Sigmoid colon (tissue), 7 donors: Measurements from ENCODE around the gene PTH1R. TPM values are rescaled to one million over a fixed set of nuclear protein-coding genes. Genes with fewer than 3 reads are reported as not detected.

ENCODE experiments used
- DNase-seq: peaks from one replicate; pipeline ENCODE4 v3.0.0-alpha.2; 2019
- H3K27ac ChIP-seq, 4 donors: fragments of 200-600 bp; sonication (generic); one replicate each; pipeline ENCODE4 v1.5.1; 2016 to 2019; ENCODE audit warnings: mild to moderate bottlenecking in 1 of 4
- H3K27me3 ChIP-seq, 3 donors: fragments of 200-600 bp; sonication (generic); one replicate each; pipeline ENCODE4 v1.5.1; 2019; ENCODE audit warnings: mild to moderate bottlenecking in 1 of 3
- H3K36me3 ChIP-seq, 4 donors: fragments of 200-600 bp; sonication (generic); one replicate each; pipeline ENCODE4 v1.5.1; 2016 to 2019
- H3K4me1 ChIP-seq, 4 donors: fragments of 200-600 bp; sonication (generic); one replicate each; pipeline ENCODE4 v1.5.1; 2017 to 2019
- H3K4me3 ChIP-seq, 4 donors: fragments of 200-600 bp; sonication (generic); one replicate each; pipeline ENCODE4 v1.5.1; 2017 to 2019; ENCODE audit warnings: mild to moderate bottlenecking in 2 of 4, moderate library complexity in 1 of 4
- H3K9me3 ChIP-seq, 4 donors: fragments of 200-600 bp in 3 of 4; sonication (generic) in 3 of 4; one replicate each; pipeline versions ENCODE4 v1.5.1 to v1.6.1; 2013 to 2019
- CTCF ChIP-seq, 4 experiments: fragments of 450-650 bp in 3 of 4; fragments of 200-600 bp in 1 of 4; IDR thresholded peaks; one replicate each; pipeline ENCODE4 v1.5.1; 2016 to 2019; ENCODE audit warnings: antibody characterized with exemption in 4 of 4, mild to moderate bottlenecking in 3 of 4, moderate library complexity in 2 of 4
- EP300 ChIP-seq, 4 donors: sonication (generic); formaldehyde crosslinking; IDR thresholded peaks; one replicate each; pipeline ENCODE4 v1.6.1; 2017; ENCODE audit warnings: antibody characterized with exemption in 4 of 4
- POLR2A ChIP-seq, 2 donors: fragments of 450-650 bp; IDR thresholded peaks; one replicate each; pipeline ENCODE4 v1.6.1; 2016; ENCODE audit warnings: antibody characterized with exemption in 2 of 2, mild to moderate bottlenecking in 2 of 2, moderate library complexity in 2 of 2
- POLR2AphosphoS5 ChIP-seq, 4 donors: sonication (generic); formaldehyde crosslinking; IDR thresholded peaks; one replicate each; pipeline ENCODE4 v1.6.1; 2017; ENCODE audit warnings: antibody characterized with exemption in 4 of 4
- WGBS, 2 donors: extraction: QIAGEN DNeasy Blood & Tissue Kit; methylation state at CpG; one replicate each; pipeline ENCODE4 v1.1.7; 2013; 5-methylcytosine and 5-hydroxymethylcytosine counted together
- intact Hi-C: fragments of 100-400 bp; cut with DNase I; formaldehyde crosslinking; loops from one replicate; pipeline ENCODE4 v1.15.1; 2023
- polyA plus RNA-seq, 3 donors: library from polyadenylated mRNA; stranded (reverse); fragments of 200-250 nt; gene quantifications; one replicate each; pipeline ENCODE4 v1.2.3, GENCODE V29; 2013
- total RNA-seq, 4 donors: library from RNA; depleted of rRNA; stranded (reverse); fragments of >200 nt; gene quantifications; one replicate each; pipeline ENCODE4 v1.1.0, GENCODE V29; 2016
- donor health status: healthy with polysubstance abuse.
- donor health status: Bipolar disorder and iron deficiency.
- donor health status: healthy.

PTH1R gene
- total and polyA plus RNA-seq, 7 donors = 1.2 to 9.0 (median 4.6) TPM

- H3K36me3 ChIP-seq = peaks cover 0 to 8% (median 0%) of the 10 kb centered on the region in 4 donors
- no peak overlapping the region for H3K4me3 ChIP-seq
- no peaks in the 10 kb centered on the region for H3K9me3 ChIP-seq
- intact Hi-C loops = loop anchor here (5.0 to 10.0 kb wide), 2 partner anchors 232 to 349 kb away; partner anchors contain the start of genes KIF9, KLHL18 and SETD2
- H3K4me1 ChIP-seq = peaks cover 0 to 100% (median 93%) of the 10 kb centered on the region in 4 donors
- H3K27ac ChIP-seq = peak overlapping the region; percentile 78 to 91 (median 84)
- H3K27me3 ChIP-seq = no peaks in the 10 kb centered on the region
- WGBS, 2 donors = 75 to 80% methylated on average over 6 of the region's 6 CpGs
- peak; percentile 59 for DNase-seq
- TF ChIP-seq POLR2A (IDR thresholded peaks at IDR 0.05) (no peak), POLR2AphosphoS5 (IDR thresholded peaks at IDR 0.05) (no peak), EP300 (IDR thresholded peaks at IDR 0.05) (no peak), CTCF (IDR thresholded peaks at IDR 0.05) (no peak)
Measured at GRCh38 chr3:46933261-46933660, 55.7 kb downstream of the PTH1R start.

- peak overlapping the region; percentile 78 to 91 (median 84) for H3K27ac ChIP-seq
- H3K27me3 ChIP-seq = no peaks in the 10 kb centered on the region
- peaks cover 0 to 8% (median 0%) of the 10 kb centered on the region in 4 donors for H3K36me3 ChIP-seq
- TF ChIP-seq POLR2AphosphoS5 (IDR thresholded peaks at IDR 0.05) (no peak), EP300 (IDR thresholded peaks at IDR 0.05) (no peak), CTCF (IDR thresholded peaks at IDR 0.05) (no peak), POLR2A (IDR thresholded peaks at IDR 0.05) (no peak)
- H3K4me1 ChIP-seq = peaks cover 0 to 100% (median 92%) of the 10 kb centered on the region in 4 donors
- H3K9me3 ChIP-seq = no peaks in the 10 kb centered on the region
- DNase-seq = peak; percentile 66
- WGBS, 2 donors = 36 to 58% methylated on average over 2 of the region's 2 CpGs
- no peak overlapping the region for H3K4me3 ChIP-seq
- intact Hi-C loops = loop anchor here (2.0 to 10.0 kb wide), 3 partner anchors 75 to 348 kb away; partner anchors contain the start of genes KIF9, KLHL18 and SETD2
Measured at GRCh38 chr3:46934072-46934471, 56.6 kb downstream of the PTH1R start.

GRCh38 chr3:46934498-46935167 lies 57.1 kb downstream of the PTH1R start:
- 66 to 82% methylated on average over 8 of the region's 8 CpGs for WGBS, 2 donors
- TF ChIP-seq CTCF (IDR thresholded peaks at IDR 0.05) = no peak
- TF ChIP-seq POLR2A (IDR thresholded peaks at IDR 0.05) = no peak
- TF ChIP-seq EP300 (IDR thresholded peaks at IDR 0.05) = no peak
- TF ChIP-seq POLR2AphosphoS5 (IDR thresholded peaks at IDR 0.05) = no peak
- Histone ChIP-seq H3K4me1 (peaks cover 0 to 100% (median 92%) of the 10 kb centered on the region in 4 donors), H3K9me3 (no peaks in the 10 kb centered on the region), H3K27me3 (no peaks in the 10 kb centered on the region), H3K4me3 (no peak overlapping the region), H3K27ac (peak overlapping the region; percentile 78 to 91 (median 84)), H3K36me3 (peaks cover 0 to 9% (median 3%) of the 10 kb centered on the region in 4 donors)
- DNase-seq = peak; percentile 66
- intact Hi-C loops = loop anchor here (1.0 to 10.0 kb wide), 4 partner anchors 43 to 348 kb away; partner anchors contain the start of genes KIF9, KLHL18 and SETD2

GRCh38 chr3:46935168-46935858 lies 57.8 kb downstream of the PTH1R start:
- intact Hi-C loops = loop anchor here (1.0 to 10.0 kb wide), 3 partner anchors 42 to 229 kb away; partner anchors contain the start of gene SETD2
- DNase-seq = peak; percentile 95
- H3K27ac ChIP-seq = peak overlapping the region; percentile 78 to 91 (median 84)
- no peaks in the 10 kb centered on the region for H3K27me3 ChIP-seq
- peaks cover 0 to 16% (median 5%) of the 10 kb centered on the region in 4 donors for H3K36me3 ChIP-seq
- H3K4me1 ChIP-seq = peaks cover 0 to 97% (median 86%) of the 10 kb centered on the region in 4 donors
- 86% methylated on average over 7 of the region's 7 CpGs for WGBS, 2 donors
- peak; percentile 45 to 83 (median 68) for TF ChIP-seq POLR2AphosphoS5 (IDR thresholded peaks at IDR 0.05)
- TF ChIP-seq EP300 (IDR thresholded peaks at IDR 0.05) = peak in 3 of 4 donors; percentile 21 to 67 (median 41)
- peak; percentile 50 to 82 (median 70) for TF ChIP-seq CTCF (IDR thresholded peaks at IDR 0.05)
- no peak for TF ChIP-seq POLR2A (IDR thresholded peaks at IDR 0.05)
- no peak overlapping the region for H3K4me3 ChIP-seq
- no peaks in the 10 kb centered on the region for H3K9me3 ChIP-seq
